B cell (primary cell): ENCODE measurements around the gene HOXA11. TPM values are rescaled to one million over a fixed set of nuclear protein-coding genes. Genes with fewer than 3 reads are reported as not detected.

Experiments used
- ATAC-seq: fragments of 200-7000 bp; cut with Tn5 transposase; one replicate; pipeline ENCODE4 v1.10.0; 2021; ENCODE audit warnings: low read depth, mild to moderate bottlenecking, moderate number of reproducible peaks, moderate library complexity
- CTCF ChIA-PET: fragments of 350-600 bp; sonication (Branson Sonifier 250); formaldehyde crosslinking; loops from one replicate; lab custom pipeline; 2021; ENCODE audit warnings: antibody characterized with exemption, inconsistent platforms; lab: Charles Lee
- POLR2A ChIA-PET: fragments of 350-600 bp; sonication (Branson Sonifier 250); formaldehyde crosslinking; loops from one replicate; lab custom pipeline; 2021; ENCODE audit warnings: antibody characterized with exemption; lab: Charles Lee
- DNase-seq: peaks from one replicate; pipeline ENCODE4 v3.0.0; 2013
- H2AFZ ChIP-seq: 2 replicates; pipeline ENCODE4 v1.6.1; 2012; ENCODE audit warnings: mild to moderate bottlenecking, low read depth, low read length; ENCODE audit not compliant: insufficient read depth, poor library complexity, severe bottlenecking
- H3K27ac ChIP-seq, 2 donors: 1 replicate in 1 of 2; 2 replicates in 1 of 2; pipeline ENCODE4 v1.5.1; 2012 to 2013; ENCODE audit warnings: low read length in 2 of 2, mild to moderate bottlenecking in 2 of 2, moderate library complexity in 1 of 2
- H3K27me3 ChIP-seq, 4 experiments: fragments of 200-600 bp in 1 of 4; sonication (generic) in 1 of 4; replicated peaks in 1 of 4; 1 replicate in 2 of 4; 2 replicates in 2 of 4; pipeline versions ENCODE4 v1.6.1 to v1.7.0; 2013 to 2016; ENCODE audit warnings: low read length in 3 of 4, mild to moderate bottlenecking in 2 of 4, mixed read lengths in 1 of 4, moderate library complexity in 1 of 4; ENCODE audit not compliant: insufficient read depth in 4 of 4, control insufficient read depth in 3 of 4; ENCODE audit errors: control extremely low read depth in 1 of 4
- H3K36me3 ChIP-seq, 2 experiments: replicated peaks in 1 of 2; 1 replicate in 1 of 2; 2 replicates in 1 of 2; pipeline versions ENCODE4 v1.6.1 to v1.7.1; 2013; ENCODE audit warnings: low read length in 1 of 2; ENCODE audit not compliant: insufficient read depth in 2 of 2, control insufficient read depth in 1 of 2; ENCODE audit errors: control extremely low read depth in 1 of 2, extremely low read depth in 1 of 2
- H3K4me1 ChIP-seq, 2 donors: fragments of 200-600 bp in 1 of 2; sonication (generic) in 1 of 2; 1 replicate in 1 of 2; 2 replicates in 1 of 2; pipeline versions ENCODE4 v1.5.1 to v1.6.1; 2013 to 2017; ENCODE audit warnings: low read length in 2 of 2; ENCODE audit not compliant: control insufficient read depth in 2 of 2, insufficient read depth in 2 of 2
- H3K4me2 ChIP-seq: replicated peaks from 2 replicates; pipeline ENCODE3; 2012; ENCODE audit warnings: mild to moderate bottlenecking, low read depth, low read length; ENCODE audit not compliant: poor library complexity, severe bottlenecking
- H3K4me3 ChIP-seq, 5 experiments: fragments of 200-600 bp in 1 of 5; sonication (generic) in 1 of 5; 1 replicate in 3 of 5; 2 replicates in 2 of 5; pipeline versions ENCODE4 v1.5.1 to v1.7.0; 2011 to 2016; ENCODE audit warnings: low read length in 4 of 5, mild to moderate bottlenecking in 4 of 5, low read depth in 2 of 5, control low read depth in 1 of 5, moderate library complexity in 1 of 5; ENCODE audit not compliant: insufficient read depth in 1 of 5; ENCODE audit errors: control extremely low read depth in 1 of 5, extremely low read depth in 1 of 5
- H3K79me2 ChIP-seq: fragments of 200-600 bp; sonication (generic); one replicate; pipeline ENCODE4 v1.6.0; 2016; ENCODE audit warnings: low read length; ENCODE audit not compliant: control insufficient read depth, insufficient read depth
- H3K9ac ChIP-seq: fragments of 200-600 bp; sonication (generic); 2 replicates; pipeline ENCODE4 v1.6.1; 2017; ENCODE audit warnings: mild to moderate bottlenecking, low read length, moderate library complexity
- H3K9me3 ChIP-seq, 3 donors: one replicate each; pipeline versions ENCODE4 v1.6.1 to v1.7.1; 2013; ENCODE audit warnings: low read length in 2 of 3; ENCODE audit not compliant: control insufficient read depth in 2 of 3, insufficient read depth in 1 of 3; ENCODE audit errors: control extremely low read depth in 1 of 3
- H4K20me1 ChIP-seq: 2 replicates; pipeline ENCODE4 v1.6.0; 2012; ENCODE audit warnings: mild to moderate bottlenecking, low read length; ENCODE audit not compliant: insufficient read depth, control insufficient read depth, poor library complexity, severe bottlenecking
- H3K27ac Mint-ChIP-seq: one replicate; pipeline ENCODE4 v1.8.0; 2021; ENCODE audit warnings: mixed read lengths
- H3K27me3 Mint-ChIP-seq: one replicate; pipeline ENCODE4 v1.8.0; 2021; ENCODE audit warnings: mixed read lengths
- H3K4me1 Mint-ChIP-seq: one replicate; pipeline ENCODE4 v1.8.0; 2021; ENCODE audit warnings: mixed read lengths
- H3K4me3 Mint-ChIP-seq: one replicate; pipeline ENCODE4 v1.8.0; 2021; ENCODE audit warnings: mixed read lengths
- H3K9me3 Mint-ChIP-seq: one replicate; pipeline ENCODE4 v1.8.0; 2022; ENCODE audit warnings: mixed read lengths; ENCODE audit not compliant: insufficient read depth
- EZH2 ChIP-seq: IDR thresholded peaks from 2 replicates; pipeline ENCODE4 v1.6.1; 2012; ENCODE audit warnings: borderline replicate concordance, low read depth, mild to moderate bottlenecking, moderate library complexity, low read length; ENCODE audit not compliant: insufficient read depth, poor library complexity, severe bottlenecking
- WGBS: methylation state at CpG from one replicate; pipeline ENCODE4 v1.1.5; 2013; ENCODE audit warnings: missing lambda C conversion rate; ENCODE audit not compliant: insufficient coverage; 5-methylcytosine and 5-hydroxymethylcytosine counted together
- intact Hi-C: fragments of 100-400 bp; cut with micrococcal nuclease; formaldehyde crosslinking; loops from one replicate; pipeline ENCODE4 v1.10.0; 2022
- polyA plus RNA-seq: library from polyadenylated mRNA; depleted of rRNA; stranded (reverse); fragments of >200 nt; gene quantifications from 2 replicates; pipeline ENCODE4 v1.2.3, GENCODE V29; 2012
- total RNA-seq, 2 donors: library from RNA; stranded (reverse); fragments of 120-200 nt in 1 of 2; gene quantifications; 1 replicate in 1 of 2; 2 replicates in 1 of 2; pipeline versions ENCODE4 v1.2.3 to v1.2.4, GENCODE V29; 2013 to 2022
- TF ChIP-seq, protein P1 (sequence below): fragments of 200-600 bp; IDR thresholded peaks from one replicate; pipeline ENCODE4 v1.8.0; 2022; ENCODE audit warnings: antibody characterized with exemption, mild to moderate bottlenecking

Gene HOXA11
- total and polyA plus RNA-seq, 2 donors (not counting 1 experiment from before 2014, with no cell fraction given) = not detected

DNA sequence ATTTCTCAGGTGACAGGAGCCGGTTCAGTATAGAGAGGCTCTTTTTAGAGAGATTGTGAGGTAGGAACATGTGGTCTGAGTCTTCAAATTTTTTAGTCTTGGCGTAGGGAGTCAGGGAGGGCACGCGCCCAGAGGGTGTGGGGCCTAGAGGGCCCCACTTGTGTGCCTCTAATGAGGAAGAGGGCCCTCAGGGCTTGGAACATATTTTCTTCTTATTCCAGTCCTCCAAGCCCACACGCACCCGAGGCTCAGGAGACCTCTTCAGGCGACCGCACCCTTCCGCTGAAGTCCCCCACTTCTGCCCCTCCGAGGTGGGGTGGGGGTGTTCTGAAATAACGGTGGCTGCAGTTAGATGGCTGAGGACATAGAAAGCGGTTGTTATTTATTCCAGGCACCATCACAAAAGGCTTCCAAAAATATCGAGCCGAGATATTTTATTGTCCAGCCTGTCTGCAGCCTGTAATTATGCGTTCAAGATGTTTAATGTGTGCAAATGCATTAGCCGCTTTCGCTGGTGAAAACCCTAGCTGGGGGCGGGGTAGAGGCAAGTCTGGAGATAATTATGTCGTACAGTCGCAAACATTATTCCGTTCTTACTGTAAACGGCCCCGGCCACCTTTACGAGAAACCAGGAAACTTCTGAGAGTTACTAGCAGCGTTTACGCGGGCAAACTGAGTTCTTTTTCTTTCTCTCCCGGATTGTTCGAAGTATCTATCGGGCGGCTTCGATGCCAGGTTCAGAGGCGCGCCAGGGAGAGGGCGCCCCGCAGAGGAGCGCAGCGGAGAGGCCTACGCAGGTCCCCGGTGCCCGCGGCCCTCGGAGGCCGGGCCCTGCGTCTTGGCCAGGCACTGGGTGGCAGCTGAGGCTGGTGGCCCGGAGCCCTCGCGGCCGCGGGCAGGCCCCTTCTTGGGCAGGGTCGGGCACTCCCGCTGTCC is 27.7 kb upstream of the HOXA11 start:
- H3K4me1 ChIP-seq = peaks cover 17 to 25% of the 10 kb centered on the region in 2 donors
- no peak overlapping the region for H3K4me3 ChIP-seq
- H4K20me1 ChIP-seq = no peaks in the 10 kb centered on the region
- peaks cover 0 to 22% (median 0%) of the 10 kb centered on the region in 3 donors for H3K9me3 ChIP-seq
- H3K79me2 ChIP-seq = no peaks in the 10 kb centered on the region
- POLR2A ChIA-PET = no interaction called here
- no peak overlapping the region for H3K9ac ChIP-seq
- ATAC-seq (no peak), DNase-seq (peak; percentile 33)
- Mint-ChIP-seq H3K9me3 (no peaks in the 10 kb centered on the region), H3K4me1 (peaks cover 17% of the 10 kb centered on the region), H3K27me3 (peaks cover 81% of the 10 kb centered on the region), H3K4me3 (no peak overlapping the region), H3K27ac (no peak overlapping the region)
- no peak overlapping the region for H3K27ac ChIP-seq
- no peak overlapping the region for H2AFZ ChIP-seq
- intact Hi-C loops = loop anchor here (5.0 kb wide), 2 partner anchors 365 to 560 kb away; no protein-coding TSS in a partner anchor
- WGBS = 12% methylated on average over 42 of the region's 52 CpGs
- H3K4me2 ChIP-seq = peak overlapping the region; percentile 11
- CTCF ChIA-PET = interaction anchor here (3.0 kb wide), 1 partner anchor 562 kb away, joined by 20 read pairs; no protein-coding TSS in a partner anchor
- H3K27me3 ChIP-seq = peaks cover 0 to 93% (median 63%) of the 10 kb centered on the region in 4 experiments
- no peaks in the 10 kb centered on the region for H3K36me3 ChIP-seq
- TF ChIP-seq EZH2 = peak; percentile 89
- TF ChIP-seq, protein P1, sequence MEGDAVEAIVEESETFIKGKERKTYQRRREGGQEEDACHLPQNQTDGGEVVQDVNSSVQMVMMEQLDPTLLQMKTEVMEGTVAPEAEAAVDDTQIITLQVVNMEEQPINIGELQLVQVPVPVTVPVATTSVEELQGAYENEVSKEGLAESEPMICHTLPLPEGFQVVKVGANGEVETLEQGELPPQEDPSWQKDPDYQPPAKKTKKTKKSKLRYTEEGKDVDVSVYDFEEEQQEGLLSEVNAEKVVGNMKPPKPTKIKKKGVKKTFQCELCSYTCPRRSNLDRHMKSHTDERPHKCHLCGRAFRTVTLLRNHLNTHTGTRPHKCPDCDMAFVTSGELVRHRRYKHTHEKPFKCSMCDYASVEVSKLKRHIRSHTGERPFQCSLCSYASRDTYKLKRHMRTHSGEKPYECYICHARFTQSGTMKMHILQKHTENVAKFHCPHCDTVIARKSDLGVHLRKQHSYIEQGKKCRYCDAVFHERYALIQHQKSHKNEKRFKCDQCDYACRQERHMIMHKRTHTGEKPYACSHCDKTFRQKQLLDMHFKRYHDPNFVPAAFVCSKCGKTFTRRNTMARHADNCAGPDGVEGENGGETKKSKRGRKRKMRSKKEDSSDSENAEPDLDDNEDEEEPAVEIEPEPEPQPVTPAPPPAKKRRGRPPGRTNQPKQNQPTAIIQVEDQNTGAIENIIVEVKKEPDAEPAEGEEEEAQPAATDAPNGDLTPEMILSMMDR = no peak
